GM15510 (cell line): Measurements from ENCODE around the gene GAPT.

Source experiments
- POLR2A ChIP-seq: IDR thresholded peaks from 3 replicates; pipeline ENCODE4 v1.6.1; 2011; ENCODE audit warnings: borderline replicate concordance; ENCODE audit not compliant: insufficient read length; ENCODE audit errors: extremely low read depth

Gene GAPT

DNA sequence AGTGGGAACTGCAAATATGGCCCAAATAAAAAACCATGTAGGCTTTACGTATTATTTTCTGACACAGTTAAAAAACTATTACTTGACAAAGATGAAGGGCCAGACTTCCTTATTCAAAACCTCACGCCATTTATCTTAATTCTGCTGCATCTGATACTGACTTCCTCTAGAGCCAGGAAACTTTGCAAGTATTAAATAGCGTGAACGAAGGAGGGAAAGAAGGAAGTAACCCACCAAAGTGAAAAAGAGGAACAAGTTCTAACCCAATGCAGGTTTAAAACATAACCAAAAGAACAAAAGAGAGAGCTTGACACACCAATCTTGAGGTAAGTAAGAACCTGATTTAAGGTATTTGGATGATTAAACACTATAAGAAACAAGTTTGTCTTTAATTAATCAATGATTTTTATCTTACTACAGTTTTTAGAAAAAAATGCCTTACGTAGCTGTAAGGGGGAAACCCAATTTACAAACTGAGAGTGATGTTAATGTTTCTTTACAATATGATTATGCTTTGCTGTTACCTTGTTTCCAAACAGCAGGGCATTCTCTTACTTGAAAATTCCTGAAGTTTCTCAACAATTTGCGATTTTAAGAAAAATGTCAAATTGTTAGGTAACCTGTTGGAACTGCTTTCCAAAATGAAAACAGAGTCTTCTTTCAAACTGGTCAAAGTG is at the start of gene GAPT:
GAPT (plus strand) TSS at position 220 of the 677 bp plus-strand sequence. CDS start 3,102 bp downstream, outside the sequence.
- TF ChIP-seq POLR2A = no peak

DNA sequence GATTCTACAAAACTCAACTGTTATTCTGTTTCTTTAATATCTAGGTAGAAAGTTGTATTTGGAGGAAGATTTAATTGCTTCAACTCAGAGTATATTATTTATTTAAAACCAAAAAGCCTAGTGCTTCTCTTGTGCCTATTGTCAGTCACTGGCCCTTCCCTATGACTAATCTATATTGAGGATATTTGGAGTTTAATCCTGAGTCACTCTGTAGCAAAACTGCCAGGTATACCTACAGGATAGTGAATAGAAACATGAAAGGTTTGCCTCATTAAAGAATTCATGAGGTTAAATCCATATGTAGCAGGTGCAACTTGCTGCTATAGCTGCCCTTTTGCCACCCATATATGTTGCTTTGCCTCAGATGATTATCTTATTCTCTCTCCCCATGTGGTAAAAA is 46.4 kb upstream of the GAPT start:
- TF ChIP-seq POLR2A = no peak

DNA sequence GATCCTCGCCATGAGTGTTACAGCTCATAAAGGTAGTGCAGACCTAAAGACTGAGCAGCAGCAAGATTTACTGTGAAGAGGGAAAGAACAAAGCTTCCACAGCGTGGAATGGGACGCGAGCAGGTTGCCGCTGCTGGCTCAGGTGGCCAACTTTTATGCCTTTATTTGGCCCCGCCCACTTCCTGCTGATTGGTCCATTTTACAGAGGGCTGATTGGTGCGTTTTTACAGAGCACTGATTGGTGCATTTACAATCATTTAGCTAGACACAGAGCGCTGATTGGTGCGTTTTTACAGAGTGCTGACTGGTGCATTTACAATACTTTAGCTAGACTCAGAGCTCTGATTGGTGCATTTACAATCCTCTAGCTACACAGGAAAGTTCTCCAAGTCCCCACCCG is 45.2 kb upstream of the GAPT start:
- TF ChIP-seq POLR2A = no peak

DNA sequence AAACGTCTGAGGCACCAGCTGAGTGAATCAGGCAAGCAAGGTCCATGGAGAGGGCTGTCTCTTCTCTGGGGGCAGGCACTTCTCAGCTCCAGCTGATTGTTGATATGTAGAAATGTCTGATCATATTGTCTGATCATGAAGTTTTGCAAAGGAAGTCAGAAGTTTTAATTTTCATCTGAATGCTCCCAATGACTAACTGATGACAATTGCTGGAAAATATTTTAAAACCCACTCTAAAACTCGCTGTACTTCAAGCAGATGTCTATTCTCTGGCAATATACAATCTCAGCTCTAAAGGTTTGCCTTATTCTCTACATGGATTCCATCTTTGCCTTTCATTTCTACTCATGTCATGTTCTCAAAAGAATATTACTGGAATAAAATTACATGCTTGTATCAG is 44.0 kb upstream of the GAPT start:
- TF ChIP-seq POLR2A = no peak

DNA sequence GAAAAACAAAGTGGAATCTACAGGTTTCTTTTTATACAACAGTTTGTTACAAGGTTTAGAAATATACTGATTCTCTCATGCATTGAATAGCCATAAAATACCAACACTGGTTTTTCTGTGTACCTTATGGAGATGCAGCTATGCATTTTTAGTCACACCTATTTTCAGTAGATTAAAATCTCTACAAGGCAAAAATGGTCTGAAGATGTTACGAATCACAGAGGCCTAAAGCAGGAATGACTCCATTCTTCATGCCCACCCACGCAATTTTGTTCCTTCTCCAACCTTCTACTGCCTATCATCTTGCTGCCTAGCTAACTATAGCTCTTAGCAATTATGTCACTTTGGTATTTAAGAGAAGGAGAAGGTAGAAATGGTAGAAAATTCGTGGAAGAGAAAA is 41.2 kb upstream of the GAPT start:
- no peak for TF ChIP-seq POLR2A

DNA sequence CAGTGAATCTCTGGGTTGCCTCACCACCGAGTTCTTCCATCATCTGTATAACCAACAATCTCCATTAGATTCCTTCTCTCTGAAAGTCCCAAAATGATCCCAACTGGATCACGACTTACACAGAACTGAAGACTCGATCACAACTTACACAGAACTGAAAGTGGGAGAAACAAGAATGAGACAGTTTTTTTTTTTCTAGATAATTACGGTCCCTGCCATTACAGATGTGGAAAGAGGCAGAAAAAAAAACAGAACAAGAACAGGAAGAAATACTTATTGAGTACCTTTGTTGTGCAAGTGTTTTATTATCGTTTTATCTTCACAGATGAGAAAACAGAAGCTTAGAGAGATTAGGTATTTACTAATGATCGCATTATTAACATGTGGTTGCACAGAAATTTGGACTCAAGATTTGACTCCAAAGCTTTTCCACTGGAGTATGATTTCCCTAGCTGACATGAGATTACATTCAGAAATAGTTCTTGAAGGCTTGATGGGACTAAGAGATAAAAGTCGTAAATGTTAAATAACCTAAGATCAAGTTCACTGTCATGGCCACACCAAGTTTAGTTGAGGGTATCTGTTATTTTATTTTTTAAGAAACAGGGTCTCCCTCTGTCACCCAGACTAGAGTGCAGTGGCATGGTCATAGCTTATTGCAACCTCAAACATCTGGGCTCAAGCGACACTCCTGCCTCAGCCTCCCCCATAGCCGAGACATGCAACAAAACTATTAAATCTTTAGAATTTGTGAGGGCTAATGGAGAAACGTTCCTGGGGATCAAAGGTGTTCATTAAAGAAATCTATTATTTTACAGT is 40.2 kb upstream of the GAPT start:
- TF ChIP-seq POLR2A = no peak

DNA sequence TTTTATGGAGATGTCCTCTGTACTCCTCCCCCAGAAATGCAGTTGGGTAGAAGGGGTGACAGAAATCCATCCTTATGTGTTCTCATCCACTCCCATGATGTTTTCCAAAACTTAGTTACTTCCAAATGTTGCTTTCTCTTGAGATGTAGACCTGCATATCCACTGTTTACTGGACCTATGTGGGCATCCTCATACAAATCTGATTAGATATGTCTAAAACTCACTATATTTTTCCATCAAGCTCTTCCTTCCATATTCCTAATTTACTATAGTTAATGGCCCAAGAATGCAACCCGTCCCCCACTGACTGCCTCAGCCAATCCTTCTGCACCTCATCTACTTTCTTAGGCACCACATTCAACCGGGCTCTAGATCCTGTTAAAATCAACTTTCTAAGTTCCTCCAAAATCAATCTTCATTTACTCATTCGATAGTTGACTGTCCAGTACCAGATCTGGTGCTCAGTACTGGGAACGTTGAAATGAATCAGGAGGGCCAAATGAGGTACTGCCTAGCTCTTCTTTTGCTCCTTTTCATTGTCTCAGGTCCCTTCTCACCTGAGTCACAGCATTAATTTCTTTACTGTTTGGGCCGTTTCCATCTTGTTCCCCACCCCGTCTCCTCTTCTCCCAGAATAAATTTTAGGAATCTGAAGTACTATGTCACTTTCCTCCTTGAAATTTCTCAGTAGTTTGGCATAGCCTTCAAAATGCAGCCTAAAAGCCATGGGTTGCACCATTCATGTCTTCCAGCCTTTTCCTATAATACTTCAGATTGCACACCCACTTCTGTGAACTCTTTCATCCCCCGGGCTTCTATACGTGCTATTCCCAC is 39.3 kb upstream of the GAPT start:
- no peak for TF ChIP-seq POLR2A

DNA sequence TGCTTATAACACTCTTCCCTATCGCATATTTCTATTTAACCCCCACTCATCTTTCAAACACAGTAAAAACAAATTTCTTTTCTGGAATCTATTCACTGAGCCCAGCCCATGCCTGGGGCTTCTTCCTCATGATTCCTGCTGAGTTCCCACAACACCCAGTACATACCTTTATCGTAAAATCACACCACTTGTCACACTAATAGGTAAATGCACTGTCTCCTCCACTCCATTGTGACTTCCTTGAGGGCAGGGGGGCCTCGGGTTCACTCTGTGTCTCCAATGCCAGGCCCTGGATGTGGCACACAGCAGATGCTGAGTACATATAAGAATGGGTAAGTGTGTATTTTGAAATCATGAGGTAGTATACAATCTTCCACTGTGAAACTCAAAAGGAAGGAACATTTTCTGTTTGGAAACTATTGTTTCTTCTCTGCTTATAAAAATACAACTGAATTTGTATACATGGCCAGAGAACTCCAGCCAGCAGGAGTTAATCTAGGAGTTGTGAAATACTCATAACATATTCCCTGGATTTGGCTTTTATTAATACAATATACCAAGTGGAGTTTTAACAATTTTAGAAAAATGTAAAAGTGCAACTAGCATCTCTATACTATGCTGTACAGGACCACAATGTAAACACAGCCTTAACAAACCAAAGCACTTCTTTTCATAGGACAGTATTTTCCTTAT is 38.5 kb upstream of the GAPT start:
- TF ChIP-seq POLR2A = no peak

DNA sequence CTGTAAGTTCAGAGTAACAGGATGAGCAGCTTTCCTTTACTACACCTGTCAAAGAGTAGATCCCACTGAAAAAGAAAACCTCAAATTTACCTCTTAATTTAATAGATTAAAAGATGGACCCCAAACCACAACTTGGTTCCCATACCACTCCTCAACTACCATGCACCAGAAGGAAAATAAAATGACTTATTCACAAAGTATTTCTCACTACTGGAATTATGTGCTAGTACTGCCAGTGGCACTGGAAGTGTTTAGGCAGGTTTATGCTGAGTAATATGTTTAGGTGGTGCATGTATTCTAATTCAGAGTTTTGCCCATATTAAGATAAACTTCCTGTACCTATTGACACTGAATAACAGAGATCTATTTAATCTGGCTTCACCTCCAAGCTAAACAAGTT is 37.9 kb upstream of the GAPT start:
- no peak for TF ChIP-seq POLR2A

DNA sequence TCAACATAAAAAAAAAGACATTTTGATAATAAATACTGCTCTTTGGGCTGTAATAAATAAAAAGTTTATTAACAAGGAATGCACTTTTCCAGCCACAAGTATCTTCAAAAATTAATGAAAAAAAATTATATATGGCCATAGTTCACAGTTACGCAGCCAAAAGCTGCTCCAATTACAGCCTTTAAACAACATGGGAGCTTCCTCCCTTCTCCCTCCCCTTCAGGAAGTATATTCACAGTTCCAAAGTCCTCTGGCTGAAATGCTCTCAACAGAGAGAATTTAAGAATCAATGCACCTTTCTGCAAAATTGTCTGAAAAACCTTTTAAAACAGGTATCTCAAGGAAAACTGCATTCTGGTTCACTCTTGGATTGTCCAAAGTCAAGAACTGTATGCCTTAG is 37.2 kb upstream of the GAPT start:
- TF ChIP-seq POLR2A = no peak

DNA sequence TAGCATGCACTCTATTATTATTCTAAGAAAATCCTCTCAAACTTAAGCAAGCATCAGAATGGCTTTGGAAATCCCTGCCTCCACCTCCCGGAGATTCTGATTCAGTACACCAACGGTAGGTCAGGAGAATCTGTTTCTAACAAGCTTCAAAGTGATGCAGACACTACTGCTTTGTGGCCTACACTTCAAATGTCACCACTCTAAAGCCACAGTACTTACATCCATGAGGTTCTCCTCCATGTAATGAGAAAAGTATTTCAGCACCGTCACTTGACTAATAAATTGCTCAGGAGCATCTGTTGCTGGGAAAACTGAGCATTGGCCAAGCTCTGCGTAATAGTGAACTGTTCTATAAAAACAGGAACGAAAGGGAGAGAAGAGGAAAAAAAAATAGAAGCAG is 36.2 kb upstream of the GAPT start:
- no peak for TF ChIP-seq POLR2A

DNA sequence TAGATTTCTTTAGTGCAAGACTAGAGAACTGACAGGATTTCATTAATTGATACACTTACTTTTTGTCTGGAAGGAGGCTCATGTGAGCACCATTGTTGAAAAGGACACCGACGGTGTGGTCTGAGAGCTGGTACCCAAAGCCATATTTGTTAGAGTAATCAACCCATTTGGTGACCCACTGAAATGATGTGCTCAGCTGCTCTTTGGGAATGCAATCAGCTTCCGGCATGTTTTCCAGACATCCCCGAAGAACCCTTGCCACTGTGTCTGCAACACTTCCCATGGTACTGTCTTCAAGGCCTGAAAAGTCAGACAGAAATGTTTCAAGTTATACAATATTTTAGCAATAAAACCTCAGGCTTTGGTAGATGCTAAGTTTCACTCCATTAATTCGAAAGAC is 35.8 kb upstream of the GAPT start:
- no peak for TF ChIP-seq POLR2A

DNA sequence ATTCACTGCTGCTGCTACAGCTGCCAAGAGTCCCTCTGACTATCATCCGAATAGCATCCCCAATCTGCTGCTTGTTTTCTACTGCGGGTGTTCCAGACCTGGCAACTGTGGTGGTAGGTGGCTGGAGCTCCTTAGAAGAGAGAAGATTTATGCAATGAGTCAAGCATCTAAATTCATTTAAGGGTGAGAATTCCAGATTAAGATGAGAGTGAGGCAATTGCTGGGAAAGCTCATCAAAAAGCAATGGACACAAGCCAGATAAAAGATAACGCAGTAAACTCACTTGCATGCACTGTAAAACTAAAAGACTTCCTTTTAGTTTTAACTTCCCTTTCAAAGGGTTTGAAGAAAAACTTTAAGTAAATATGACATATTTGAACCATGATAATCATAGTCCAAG is 35.2 kb upstream of the GAPT start:
- TF ChIP-seq POLR2A = no peak

DNA sequence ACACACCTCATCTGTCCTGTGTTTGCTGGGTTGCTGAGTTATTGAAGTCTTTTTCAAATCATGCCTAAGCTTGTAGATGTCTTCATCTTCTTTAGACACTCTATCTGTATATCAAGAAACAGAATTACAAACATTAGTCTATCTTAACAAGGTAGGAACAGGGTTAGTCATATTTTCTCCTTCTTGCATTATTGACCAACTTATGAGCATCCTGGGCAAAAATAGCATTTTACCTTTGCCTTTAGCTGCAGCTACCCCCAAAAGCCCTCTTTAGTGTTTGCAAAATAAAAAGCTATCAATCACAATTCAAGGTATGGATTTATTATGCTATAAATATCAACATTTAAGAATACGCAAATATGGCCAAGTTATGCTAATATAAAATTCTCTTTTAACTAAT is 34.7 kb upstream of the GAPT start:
- TF ChIP-seq POLR2A = no peak

DNA sequence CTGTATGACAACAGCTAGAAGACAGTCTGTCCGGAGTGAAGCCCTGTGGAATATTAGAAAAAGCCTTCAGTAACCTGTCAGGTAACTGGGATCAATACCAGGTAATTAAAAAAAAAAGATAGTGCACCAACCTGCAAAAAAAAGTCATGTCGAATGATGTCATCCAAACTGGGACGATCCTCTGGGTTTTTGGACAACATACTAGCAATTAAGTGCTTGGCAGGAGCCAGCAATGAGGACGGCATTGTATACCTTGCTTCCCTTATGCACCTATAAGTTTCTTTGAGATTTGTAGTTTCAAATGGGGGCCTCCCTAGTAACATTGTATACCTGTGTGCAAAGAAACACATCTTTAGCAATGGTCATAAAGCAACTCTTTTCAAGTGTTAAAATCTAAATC is 34.2 kb upstream of the GAPT start:
- TF ChIP-seq POLR2A = no peak

DNA sequence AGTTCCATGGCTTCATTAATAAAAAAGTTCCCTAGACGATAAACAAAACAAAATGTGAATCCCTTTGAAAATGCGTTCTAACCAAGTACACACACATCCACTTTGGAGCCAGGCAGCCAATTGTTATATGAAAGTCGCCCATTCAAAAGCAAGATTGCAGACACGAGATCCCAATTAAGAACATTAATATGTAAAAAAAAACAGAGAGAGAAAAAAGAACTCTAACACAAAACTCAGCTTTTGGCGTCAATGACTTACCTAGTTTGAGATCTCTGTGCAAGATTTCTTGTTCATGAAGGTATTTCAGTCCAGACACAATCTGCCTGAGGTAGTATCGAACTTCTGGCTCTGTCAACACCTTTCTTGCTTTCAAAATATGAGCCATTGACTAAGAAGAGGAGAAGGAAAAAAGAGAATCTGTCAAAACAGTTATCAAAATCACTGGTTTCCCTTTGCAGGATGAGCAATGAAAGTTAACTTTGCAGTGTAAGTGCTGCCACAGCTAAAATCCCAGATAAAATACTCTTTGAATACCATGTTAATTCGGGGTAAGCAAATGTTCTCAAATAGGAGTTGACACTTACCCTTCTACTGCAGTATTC is 33.0 kb upstream of the GAPT start:
- TF ChIP-seq POLR2A = no peak
